GM19035 (cell line): ENCODE results near the gene STAT4.
"Not testable (repeated sequence)": the region's sequence is repeated elsewhere in the genome, so short reads cannot be mapped to it uniquely, and the experiment has no call there.

Experiments used
- ATAC-seq: cut with Tn5 transposase; IDR thresholded peaks from one replicate; pipeline ENCODE4 v1.9.1; 2021; ENCODE audit not compliant: unreplicated experiment

The STAT4 gene

GRCh38 chr2:190999949-191000665, 150.7 kb downstream of the STAT4 start:
- ATAC-seq = no peak

- ATAC-seq = no peak
Observed at GRCh38 chr2:190999058-190999457, 151.7 kb downstream of the STAT4 start.

GRCh38 chr2:190997526-190998113, 153.2 kb downstream of the STAT4 start:
- ATAC-seq = no peak

- ATAC-seq = no peak
Observed at GRCh38 chr2:190996947-190997346, 153.8 kb downstream of the STAT4 start.

GRCh38 chr2:190996338-190996946, 154.4 kb downstream of the STAT4 start:
- ATAC-seq = no peak

- ATAC-seq = not testable (repeated sequence)
Observed at GRCh38 chr2:190995315-190995714, 155.5 kb downstream of the STAT4 start.

GRCh38 chr2:190994148-190994547, 156.6 kb downstream of the STAT4 start:
- ATAC-seq = no peak

- ATAC-seq = no peak
Observed at GRCh38 chr2:190993292-190993643, 157.5 kb downstream of the STAT4 start.

GRCh38 chr2:190990132-190990531, 160.7 kb downstream of the STAT4 start:
- no peak for ATAC-seq

GRCh38 chr2:190988910-190989309, 161.9 kb downstream of the STAT4 start:
- no peak for ATAC-seq

- no peak for ATAC-seq
Observed at GRCh38 chr2:190987938-190988337, 162.9 kb downstream of the STAT4 start.

GRCh38 chr2:190987116-190987515, 163.7 kb downstream of the STAT4 start:
- no peak for ATAC-seq

GRCh38 chr2:190986221-190986953, 164.4 kb downstream of the STAT4 start:
- ATAC-seq = no peak

- no peak for ATAC-seq
Observed at GRCh38 chr2:190984595-190984994, 166.2 kb downstream of the STAT4 start.

GRCh38 chr2:190982262-190983034, 168.3 kb downstream of the STAT4 start:
- ATAC-seq = no peak

- no peak for ATAC-seq
Observed at GRCh38 chr2:190981733-190982132, 169.1 kb downstream of the STAT4 start.

GRCh38 chr2:190981333-190981732, 169.5 kb downstream of the STAT4 start:
- ATAC-seq = no peak

- no peak for ATAC-seq
Observed at GRCh38 chr2:190980630-190981209, 170.1 kb downstream of the STAT4 start.

GRCh38 chr2:190979906-190980629, 170.7 kb downstream of the STAT4 start:
- no peak for ATAC-seq
